ENCODE data around the gene TOP2B. TPM values are rescaled to one million over a fixed set of nuclear protein-coding genes. Genes with fewer than 3 reads are reported as not detected.
A peak's percentile ranks its signal among the peaks of the same experiment; 100 is the strongest.

TOP2B gene
- total RNA-seq, 4 donors from 2014 or later: 87.1 to 115 (median 107) TPM

DNA sequence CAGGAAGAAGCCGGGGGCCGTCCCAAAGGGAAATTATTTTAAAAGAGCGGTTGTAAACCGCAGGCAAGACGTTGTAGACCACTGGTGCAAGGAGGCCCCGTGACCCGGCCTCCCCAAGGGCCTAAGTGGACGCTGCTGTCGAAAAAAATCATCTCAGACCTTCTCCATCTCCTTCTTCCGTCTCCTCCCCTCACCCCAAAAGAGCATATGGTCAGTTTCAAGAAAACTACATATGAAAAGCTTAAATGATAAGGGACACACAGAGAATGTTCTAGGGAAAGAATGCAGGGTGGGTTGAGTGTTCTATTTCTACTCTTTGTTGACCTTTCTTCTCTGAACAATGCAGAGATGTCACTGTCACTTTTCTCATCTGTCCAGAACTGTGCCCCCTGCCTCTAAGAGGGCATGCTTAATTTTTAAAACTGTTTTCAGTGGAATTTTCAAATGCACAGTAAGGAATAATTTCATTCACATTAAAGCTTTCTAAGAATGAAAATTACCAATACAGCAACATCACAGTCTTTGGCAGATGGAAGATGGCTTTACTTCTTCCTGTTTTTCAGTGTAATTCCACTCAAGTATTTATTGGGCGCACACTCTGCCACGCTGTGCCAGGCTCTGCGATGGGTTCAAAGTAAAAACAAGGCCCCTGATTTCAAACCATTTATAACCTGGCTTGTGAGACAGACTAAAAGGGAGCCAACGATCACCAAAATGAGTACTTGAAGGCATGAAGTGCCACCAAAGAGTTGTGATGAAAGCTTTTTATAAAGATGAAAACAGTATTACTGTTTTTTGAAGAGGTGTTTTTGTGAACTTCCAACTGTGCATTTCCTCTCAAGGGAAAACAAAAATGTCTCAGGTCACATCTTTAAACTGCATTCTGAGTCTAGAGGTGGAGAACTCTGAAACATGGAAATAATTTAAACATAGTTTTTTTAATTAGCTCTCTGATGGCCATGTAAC, 891 bp upstream of the TOP2B start:
- no peaks in the 10 kb centered on the region for H3K9me3 ChIP-seq
- no peaks in the 10 kb centered on the region for H3K36me3 ChIP-seq
- DNase-seq (ENCODE audit: extremely low spot score): no peak
- intact Hi-C loops (cut with DNase I): loop anchor here (2.0 kb wide), 1 partner anchor 117 kb away; the partner anchor contains the start of gene NGLY1
- TF ChIP-seq CTCF (IDR thresholded peaks at IDR 0.05): no peak
- no peak for TF ChIP-seq POLR2A (IDR thresholded peaks at IDR 0.05; ENCODE audit: low read depth)
- no peak for TF ChIP-seq POLR2AphosphoS5 (IDR thresholded peaks at IDR 0.05)
- no peak for TF ChIP-seq EP300 (IDR thresholded peaks at IDR 0.05)
- peaks cover 25 to 34% (median 31%) of the 10 kb centered on the region in 4 donors for H3K4me1 ChIP-seq
- 21% methylated on average over 14 of the region's 14 CpGs for WGBS
- H3K27me3 ChIP-seq: no peaks in the 10 kb centered on the region
- H3K27ac ChIP-seq (replicated peaks in 1 of 4): peak overlapping the region; percentile 96 to 99 (median 98)
- peak overlapping the region; percentile 68 to 90 (median 80) for H3K4me3 ChIP-seq

- H3K27me3 ChIP-seq: no peaks in the 10 kb centered on the region
- peak overlapping the region; percentile 96 to 99 (median 98) for H3K27ac ChIP-seq (replicated peaks in 1 of 4)
- no peak for DNase-seq (ENCODE audit: extremely low spot score)
- WGBS: 0% methylated on average over 19 of the region's 115 CpGs
- peaks cover 27 to 49% (median 46%) of the 10 kb centered on the region in 4 donors for H3K4me1 ChIP-seq
- H3K4me3 ChIP-seq: peak overlapping the region; percentile 68 to 90 (median 80)
- intact Hi-C loops (cut with DNase I): loop anchor here (2.0 kb wide), 1 partner anchor 119 kb away; the partner anchor contains the start of gene NGLY1
- H3K36me3 ChIP-seq: no peaks in the 10 kb centered on the region
- TF ChIP-seq POLR2AphosphoS5 (IDR thresholded peaks at IDR 0.05) (peak in 1 of 2 donors; percentile 59), EP300 (IDR thresholded peaks at IDR 0.05) (no peak), POLR2A (IDR thresholded peaks at IDR 0.05; ENCODE audit: low read depth) (no peak), CTCF (IDR thresholded peaks at IDR 0.05) (no peak)
- H3K9me3 ChIP-seq: no peaks in the 10 kb centered on the region
These were observed 567 bp downstream of the TOP2B start for GRCh38 chr3:25663869-25664811.

DNA sequence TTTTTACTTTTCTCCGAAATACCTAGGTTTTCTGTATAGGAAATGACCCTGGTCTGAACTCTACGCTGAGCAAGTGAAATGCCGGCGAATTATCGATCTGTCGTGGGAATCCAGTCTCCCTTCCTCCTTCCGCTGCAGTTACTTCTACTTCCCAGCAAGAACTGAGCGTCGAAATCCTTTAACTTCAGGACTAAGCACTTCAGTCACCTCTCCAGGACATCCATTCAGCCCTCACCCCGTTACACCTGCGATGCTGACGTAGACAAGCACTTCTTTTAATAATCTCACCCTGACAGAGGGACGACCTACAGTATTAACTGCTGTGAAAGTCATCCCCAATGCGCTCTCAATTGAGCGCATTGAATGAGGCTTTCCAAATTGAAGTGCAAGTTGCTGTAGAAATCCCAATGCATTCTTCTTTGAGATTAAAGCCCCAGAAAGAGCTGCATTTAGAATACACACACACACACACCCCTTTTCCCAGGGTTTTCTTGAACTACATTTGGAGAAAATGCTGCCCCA, 1.3 kb downstream of the TOP2B start:
- no peak for TF ChIP-seq CTCF (IDR thresholded peaks at IDR 0.05)
- TF ChIP-seq POLR2AphosphoS5 (IDR thresholded peaks at IDR 0.05): no peak
- peaks cover 33 to 56% (median 53%) of the 10 kb centered on the region in 4 donors for H3K4me1 ChIP-seq
- no peaks in the 10 kb centered on the region for H3K27me3 ChIP-seq
- 2% methylated on average over 15 of the region's 15 CpGs for WGBS
- H3K36me3 ChIP-seq: no peaks in the 10 kb centered on the region
- H3K27ac ChIP-seq (replicated peaks in 1 of 4): peak overlapping the region; percentile 96 to 99 (median 98)
- H3K4me3 ChIP-seq: peak overlapping the region; percentile 68 to 90 (median 80)
- no peaks in the 10 kb centered on the region for H3K9me3 ChIP-seq
- intact Hi-C loops (cut with DNase I): no loop called here
- DNase-seq (ENCODE audit: extremely low spot score): no peak

- Histone ChIP-seq H3K9me3 (no peaks in the 10 kb centered on the region), H3K36me3 (no peaks in the 10 kb centered on the region), H3K4me3 (peak overlapping the region; percentile 68 to 90 (median 80)), H3K4me1 (peaks cover 33 to 60% (median 54%) of the 10 kb centered on the region in 4 donors), H3K27ac (replicated peaks in 1 of 4) (peak overlapping the region; percentile 96 to 99 (median 98)), H3K27me3 (no peaks in the 10 kb centered on the region)
- no peak for DNase-seq (ENCODE audit: extremely low spot score)
- intact Hi-C loops (cut with DNase I): no loop called here
- TF ChIP-seq POLR2AphosphoS5 (IDR thresholded peaks at IDR 0.05) (no peak), POLR2A (IDR thresholded peaks at IDR 0.05; ENCODE audit: low read depth) (no peak), CTCF (IDR thresholded peaks at IDR 0.05) (no peak), EP300 (IDR thresholded peaks at IDR 0.05) (no peak)
- WGBS: 7% methylated on average over 7 of the region's 7 CpGs
These were observed 1.9 kb downstream of the TOP2B start for GRCh38 chr3:25662736-25663320.

Data from esophagus muscularis mucosa (tissue), 4 donors.